ENCODE measurements around the gene NFASC. TPM values are rescaled to one million over a fixed set of nuclear protein-coding genes. Genes with fewer than 3 reads are reported as not detected.

Gene NFASC
- total RNA-seq, 2 experiments from 2014 or later: 0.10 to 0.20 TPM

DNA sequence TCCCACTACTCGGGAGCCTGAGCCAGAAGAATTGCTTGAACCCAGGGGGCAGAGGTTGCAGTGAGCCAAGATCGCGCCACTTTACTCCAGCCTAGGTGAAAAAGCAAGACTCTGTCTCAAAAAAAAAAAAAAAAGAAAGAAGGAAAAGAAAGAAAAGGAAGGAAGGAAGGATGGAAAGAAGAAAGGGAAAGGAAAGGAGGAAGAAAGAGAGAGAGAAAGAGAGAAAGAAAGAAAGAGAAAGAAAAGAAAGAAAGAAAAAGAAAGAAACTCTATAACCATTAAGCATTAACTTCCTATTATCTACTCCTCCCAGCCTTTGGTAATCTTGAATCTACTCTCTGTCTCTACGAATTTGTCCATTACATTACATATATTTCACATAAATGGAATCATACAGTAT, 6.9 kb upstream of the NFASC start:
- Mint-ChIP-seq H3K4me1 (ENCODE audit: low read depth) (no peaks in the 10 kb centered on the region), H3K27ac (no peak overlapping the region)

DNA sequence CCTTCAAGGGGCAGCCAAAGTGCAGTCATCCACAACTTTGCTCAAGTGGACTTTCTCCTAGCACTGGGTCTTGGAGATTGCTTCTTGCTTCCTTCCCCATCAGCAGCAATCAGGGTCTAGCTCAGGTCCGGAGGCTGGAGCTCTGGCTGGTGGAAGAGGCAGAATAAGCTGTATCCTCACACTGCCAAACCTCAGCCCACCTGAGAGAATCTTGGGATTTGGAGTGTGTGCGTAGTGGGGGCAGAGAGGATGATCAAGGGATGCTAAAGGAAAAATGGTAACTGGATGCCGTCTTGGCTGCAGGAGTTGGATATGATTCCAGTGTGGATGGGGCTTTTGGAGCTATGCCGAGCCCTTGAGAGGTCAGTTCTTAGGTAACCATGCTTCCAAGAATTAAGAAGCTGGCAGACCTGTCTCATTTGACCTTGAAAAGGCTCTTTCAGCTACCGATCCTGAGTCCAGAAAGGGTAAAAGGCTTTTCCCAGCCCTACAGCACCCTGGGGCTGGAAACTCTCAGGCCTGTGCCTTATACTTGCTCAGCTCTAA, 4.5 kb upstream of the NFASC start:
- H3K36me3 Mint-ChIP-seq (ENCODE audit: low read depth): no peaks in the 10 kb centered on the region
- no peaks in the 10 kb centered on the region for H3K4me1 Mint-ChIP-seq (ENCODE audit: low read depth)
- peaks cover 5% of the 10 kb centered on the region for H3K27me3 Mint-ChIP-seq (ENCODE audit: low read depth)
- H3K27ac Mint-ChIP-seq: no peak overlapping the region
- no peak for DNase-seq
- intact Hi-C loops (cut with micrococcal nuclease): no loop called here
- H3K4me3 Mint-ChIP-seq: no peak overlapping the region
- no peaks in the 10 kb centered on the region for H3K9me3 Mint-ChIP-seq
- CTCF ChIA-PET: interaction anchor here (1.3 kb wide), 1 partner anchor 59 kb away, joined by 3 read pairs; no protein-coding TSS in a partner anchor

More for the DNA sequence above, 6.9 kb upstream of the NFASC start:
- no peaks in the 10 kb centered on the region for H3K36me3 Mint-ChIP-seq (ENCODE audit: low read depth)
- DNase-seq: no peak
- CTCF ChIA-PET: no interaction called here
- peaks cover 7% of the 10 kb centered on the region for H3K27me3 Mint-ChIP-seq (ENCODE audit: low read depth)
- H3K9me3 Mint-ChIP-seq: no peaks in the 10 kb centered on the region
- intact Hi-C loops (cut with micrococcal nuclease): no loop called here
- no peak overlapping the region for H3K4me3 Mint-ChIP-seq

DNA sequence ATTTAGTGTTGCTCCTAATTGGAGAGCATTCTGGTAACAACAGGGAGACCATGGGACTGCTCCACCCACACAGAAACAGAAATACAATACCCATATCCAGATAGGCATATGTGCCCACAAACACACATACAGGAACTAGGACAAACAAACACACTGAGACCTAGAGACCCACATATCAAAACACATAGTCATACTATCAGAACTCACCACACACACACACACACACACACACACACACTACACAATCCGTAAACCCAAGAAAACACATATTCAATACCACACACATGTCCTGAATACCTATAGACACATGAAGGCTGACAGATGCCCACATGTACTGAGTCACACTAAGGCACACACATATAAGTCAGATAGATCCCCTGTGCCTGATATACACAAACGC, 3.5 kb upstream of the NFASC start:
- Mint-ChIP-seq H3K36me3 (ENCODE audit: low read depth) (no peaks in the 10 kb centered on the region), H3K4me3 (no peak overlapping the region), H3K27ac (no peak overlapping the region), H3K4me1 (ENCODE audit: low read depth) (no peaks in the 10 kb centered on the region), H3K27me3 (ENCODE audit: low read depth) (peaks cover 5% of the 10 kb centered on the region), H3K9me3 (no peaks in the 10 kb centered on the region)
- intact Hi-C loops (cut with micrococcal nuclease): no loop called here
- DNase-seq: no peak
- CTCF ChIA-PET: interaction anchor here (1.3 kb wide), 1 partner anchor 61 kb away, joined by 3 read pairs; no protein-coding TSS in a partner anchor

DNA sequence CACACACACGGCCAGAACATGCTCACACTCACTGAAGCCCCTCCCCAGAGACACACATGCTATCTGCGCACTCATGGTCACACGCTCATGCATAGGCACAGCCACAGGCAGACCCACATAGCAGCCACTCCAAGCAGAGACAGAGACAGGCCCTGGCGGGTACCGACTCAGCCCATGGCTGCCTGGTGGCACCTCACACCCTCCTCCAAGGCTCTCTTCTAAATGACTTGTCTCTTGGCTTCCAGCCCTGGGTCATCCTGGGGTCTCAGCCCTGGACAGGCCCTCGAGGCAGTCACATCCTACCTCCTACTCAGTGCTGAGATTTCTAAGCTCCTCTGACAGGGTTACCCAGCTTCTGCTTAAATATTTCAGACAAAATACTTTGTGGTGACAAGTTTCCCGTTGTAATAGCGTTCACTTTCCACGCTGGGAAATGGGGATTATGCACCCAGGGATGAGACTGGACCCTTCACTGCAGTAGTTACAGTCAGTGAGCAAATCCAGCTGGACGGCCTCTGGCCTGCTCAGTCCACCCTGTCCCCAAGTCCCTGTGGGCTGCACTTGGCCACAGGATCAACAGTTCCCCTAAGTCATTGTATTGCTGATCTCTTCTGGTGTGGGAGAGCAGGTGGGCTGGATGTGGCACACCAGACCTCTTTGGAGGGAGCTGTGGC, 2.9 kb upstream of the NFASC start:
- H3K9me3 Mint-ChIP-seq: no peaks in the 10 kb centered on the region
- no peaks in the 10 kb centered on the region for H3K36me3 Mint-ChIP-seq (ENCODE audit: low read depth)
- no peak overlapping the region for H3K4me3 Mint-ChIP-seq
- no peak overlapping the region for H3K27ac Mint-ChIP-seq
- DNase-seq: no peak
- peaks cover 2% of the 10 kb centered on the region for H3K27me3 Mint-ChIP-seq (ENCODE audit: low read depth)
- CTCF ChIA-PET: no interaction called here
- intact Hi-C loops (cut with micrococcal nuclease): no loop called here
- no peaks in the 10 kb centered on the region for H3K4me1 Mint-ChIP-seq (ENCODE audit: low read depth)

DNA sequence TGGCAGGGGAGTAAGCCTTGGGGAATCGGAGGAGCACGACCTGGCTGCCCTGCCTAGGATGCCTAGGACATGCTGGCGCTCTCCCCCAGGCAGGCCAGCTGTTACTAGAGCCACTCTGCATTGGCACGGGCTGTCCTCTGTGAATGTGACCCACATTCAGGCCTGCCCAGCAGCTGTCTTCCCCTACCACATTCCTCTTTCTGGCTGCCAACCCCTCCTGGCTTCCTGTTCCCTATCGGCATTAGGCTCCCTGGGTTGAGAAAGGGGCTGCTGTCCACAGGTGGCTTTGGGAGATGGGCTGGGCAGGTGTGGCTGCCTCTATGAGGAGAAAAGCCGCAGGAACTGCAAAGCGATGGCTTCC, 2.3 kb upstream of the NFASC start:
- Mint-ChIP-seq H3K36me3 (ENCODE audit: low read depth) (no peaks in the 10 kb centered on the region), H3K27me3 (ENCODE audit: low read depth) (peaks cover 2% of the 10 kb centered on the region), H3K9me3 (no peaks in the 10 kb centered on the region), H3K4me1 (ENCODE audit: low read depth) (no peaks in the 10 kb centered on the region), H3K4me3 (no peak overlapping the region), H3K27ac (no peak overlapping the region)
- intact Hi-C loops (cut with micrococcal nuclease): no loop called here
- DNase-seq: no peak
- CTCF ChIA-PET: no interaction called here

DNA sequence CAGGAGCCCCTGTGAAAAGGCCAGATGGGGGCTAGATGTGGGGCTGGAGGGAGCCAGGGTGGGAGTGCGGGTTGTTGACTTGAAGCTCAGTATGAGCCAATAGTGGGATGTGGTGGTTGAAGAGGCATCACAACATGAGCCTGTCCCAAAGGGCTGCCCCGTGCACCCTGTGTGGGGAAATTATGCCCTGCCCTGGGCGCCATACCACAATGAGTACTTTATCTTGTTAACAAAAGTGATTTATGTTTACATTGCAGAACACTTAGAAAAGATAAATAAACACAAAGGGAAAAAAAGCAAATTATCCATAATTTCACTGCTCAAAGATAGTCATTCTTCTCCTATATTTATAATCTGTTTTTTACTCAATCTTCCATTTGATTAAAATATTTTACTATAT, 1.6 kb upstream of the NFASC start:
- DNase-seq: no peak
- H3K27ac Mint-ChIP-seq: no peak overlapping the region
- CTCF ChIA-PET: no interaction called here
- H3K4me1 Mint-ChIP-seq (ENCODE audit: low read depth): no peaks in the 10 kb centered on the region
- H3K9me3 Mint-ChIP-seq: no peaks in the 10 kb centered on the region
- no peaks in the 10 kb centered on the region for H3K36me3 Mint-ChIP-seq (ENCODE audit: low read depth)
- no peaks in the 10 kb centered on the region for H3K27me3 Mint-ChIP-seq (ENCODE audit: low read depth)
- H3K4me3 Mint-ChIP-seq: no peak overlapping the region
- intact Hi-C loops (cut with micrococcal nuclease): no loop called here

DNA sequence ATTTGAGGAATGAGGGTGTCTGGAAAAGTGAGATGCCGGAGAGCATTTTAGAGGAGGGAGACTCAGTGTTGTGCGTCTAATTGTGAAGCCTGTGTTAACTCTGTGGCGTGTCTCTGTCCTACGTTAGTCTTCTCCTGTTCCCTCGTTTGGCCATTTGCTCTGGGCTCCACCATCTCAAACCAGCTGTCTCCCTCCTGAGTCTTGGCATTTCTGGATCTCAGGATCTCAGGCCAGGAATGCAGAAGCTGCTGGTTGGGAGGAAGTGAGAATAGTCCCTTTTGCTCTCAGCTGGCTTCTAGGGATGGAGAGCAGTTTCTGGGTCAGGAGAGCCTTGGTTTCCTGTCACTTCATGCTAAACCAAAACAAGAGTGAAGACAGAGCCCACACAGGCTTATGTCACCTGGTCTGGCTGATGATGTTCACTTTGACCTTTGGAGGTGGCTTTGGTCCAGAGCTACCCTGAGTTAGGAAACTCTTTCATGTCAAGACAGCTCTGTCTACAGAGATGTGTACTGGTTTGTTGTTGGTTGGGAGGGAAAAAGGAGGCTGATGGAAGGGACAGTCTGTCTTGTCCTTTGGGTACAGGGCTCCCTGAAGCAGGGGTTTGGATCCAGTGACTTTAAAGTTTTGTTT, 859 bp downstream of the NFASC start:
- H3K4me1 Mint-ChIP-seq (ENCODE audit: low read depth): no peaks in the 10 kb centered on the region
- DNase-seq: no peak
- H3K27ac Mint-ChIP-seq: no peak overlapping the region
- no peaks in the 10 kb centered on the region for H3K9me3 Mint-ChIP-seq
- CTCF ChIA-PET: interaction anchor here (0.8 to 1.6 kb wide), 2 partner anchors 64 to 168 kb away, joined by 3 to 4 read pairs; no protein-coding TSS in a partner anchor
- peaks cover 1% of the 10 kb centered on the region for H3K27me3 Mint-ChIP-seq (ENCODE audit: low read depth)
- no peaks in the 10 kb centered on the region for H3K36me3 Mint-ChIP-seq (ENCODE audit: low read depth)
- H3K4me3 Mint-ChIP-seq: no peak overlapping the region
- intact Hi-C loops (cut with micrococcal nuclease): no loop called here

DNA sequence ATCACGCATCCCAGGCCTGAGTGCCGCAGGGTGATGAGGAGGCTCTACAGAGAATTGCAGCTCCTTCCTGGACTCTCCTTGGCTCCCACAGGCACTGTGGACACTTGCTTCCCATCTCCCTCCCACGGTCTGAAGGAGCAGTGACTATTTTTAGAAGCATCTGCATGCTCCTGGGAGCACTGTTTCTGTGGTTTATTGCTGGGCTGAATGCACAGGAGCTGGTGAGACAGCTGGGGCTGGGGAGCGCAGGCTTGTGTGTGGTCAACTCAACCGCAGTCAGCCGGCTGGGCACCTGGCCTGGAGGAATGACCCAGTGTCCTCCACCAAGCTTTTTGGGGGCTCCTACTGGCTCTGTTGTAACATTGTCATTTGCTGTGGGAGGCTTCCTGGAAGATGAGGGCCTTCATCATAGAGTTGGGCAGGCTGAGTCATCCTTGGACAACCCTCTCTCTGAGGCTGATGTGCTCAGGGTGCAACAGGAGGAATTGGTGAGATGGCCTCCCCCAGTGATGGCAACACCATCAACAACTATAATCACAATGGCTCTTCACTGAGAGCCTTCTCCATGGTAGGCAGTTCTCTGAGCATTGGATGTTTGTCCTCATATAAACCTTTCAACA, 1.7 kb downstream of the NFASC start:
- no peaks in the 10 kb centered on the region for H3K4me1 Mint-ChIP-seq (ENCODE audit: low read depth)
- H3K27ac Mint-ChIP-seq: no peak overlapping the region
- no peaks in the 10 kb centered on the region for H3K36me3 Mint-ChIP-seq (ENCODE audit: low read depth)
- peaks cover 4% of the 10 kb centered on the region for H3K27me3 Mint-ChIP-seq (ENCODE audit: low read depth)
- CTCF ChIA-PET: interaction anchor here (1.6 kb wide), 1 partner anchor 65 kb away, joined by 4 read pairs; no protein-coding TSS in a partner anchor
- intact Hi-C loops (cut with micrococcal nuclease): no loop called here
- DNase-seq: no peak
- H3K4me3 Mint-ChIP-seq: no peak overlapping the region
- no peaks in the 10 kb centered on the region for H3K9me3 Mint-ChIP-seq

DNA sequence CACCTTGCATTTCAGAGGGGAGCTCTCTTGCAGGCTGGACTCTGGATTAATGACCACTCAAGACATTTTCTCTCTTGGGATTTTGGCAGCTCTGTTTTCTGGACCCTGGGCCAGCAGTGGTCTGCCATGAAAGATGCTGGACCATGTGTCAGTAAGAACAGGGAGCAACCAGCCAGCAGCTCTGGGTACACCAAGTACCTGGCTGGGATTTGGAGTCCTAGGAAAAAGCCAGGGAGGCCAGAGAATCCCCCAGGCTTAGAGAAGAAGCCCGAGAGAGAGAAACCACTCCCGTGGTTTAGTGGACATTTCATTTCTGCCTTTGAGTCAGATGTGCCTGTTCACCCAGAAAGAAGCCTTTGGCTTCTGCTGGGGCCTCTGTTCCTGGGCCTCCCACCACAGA, 2.5 kb downstream of the NFASC start:
- H3K27me3 Mint-ChIP-seq (ENCODE audit: low read depth): peaks cover 4% of the 10 kb centered on the region
- CTCF ChIA-PET: interaction anchor here (1.6 kb wide), 1 partner anchor 66 kb away, joined by 4 read pairs; no protein-coding TSS in a partner anchor
- H3K4me1 Mint-ChIP-seq (ENCODE audit: low read depth): no peaks in the 10 kb centered on the region
- intact Hi-C loops (cut with micrococcal nuclease): no loop called here
- DNase-seq: no peak
- H3K27ac Mint-ChIP-seq: no peak overlapping the region
- H3K9me3 Mint-ChIP-seq: no peaks in the 10 kb centered on the region
- H3K36me3 Mint-ChIP-seq (ENCODE audit: low read depth): no peaks in the 10 kb centered on the region
- no peak overlapping the region for H3K4me3 Mint-ChIP-seq

DNA sequence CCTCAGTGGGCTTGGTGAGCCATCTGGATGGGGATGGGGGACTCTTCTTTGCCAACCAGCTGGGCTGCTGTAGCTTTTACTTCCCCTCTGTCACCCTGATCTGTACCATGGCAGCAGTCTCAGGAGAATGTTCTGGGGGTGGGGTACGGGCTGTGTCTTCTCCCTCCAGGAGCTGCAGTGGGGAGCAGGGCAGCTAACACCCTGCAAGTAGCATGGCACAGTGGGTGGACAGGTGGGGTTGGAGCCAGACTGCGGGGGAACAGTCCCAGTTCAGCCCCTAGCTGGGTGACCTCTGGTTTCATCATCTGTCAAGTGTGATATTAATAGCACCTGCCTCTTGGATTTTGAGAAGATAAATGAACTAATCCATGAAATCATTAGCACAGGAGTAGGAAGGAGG, 3.1 kb downstream of the NFASC start:
- CTCF ChIA-PET: no interaction called here
- Mint-ChIP-seq H3K9me3 (no peaks in the 10 kb centered on the region), H3K27ac (no peak overlapping the region), H3K4me1 (ENCODE audit: low read depth) (no peaks in the 10 kb centered on the region), H3K4me3 (no peak overlapping the region), H3K36me3 (ENCODE audit: low read depth) (no peaks in the 10 kb centered on the region), H3K27me3 (ENCODE audit: low read depth) (peaks cover 4% of the 10 kb centered on the region)
- no peak for DNase-seq
- intact Hi-C loops (cut with micrococcal nuclease): no loop called here

DNA sequence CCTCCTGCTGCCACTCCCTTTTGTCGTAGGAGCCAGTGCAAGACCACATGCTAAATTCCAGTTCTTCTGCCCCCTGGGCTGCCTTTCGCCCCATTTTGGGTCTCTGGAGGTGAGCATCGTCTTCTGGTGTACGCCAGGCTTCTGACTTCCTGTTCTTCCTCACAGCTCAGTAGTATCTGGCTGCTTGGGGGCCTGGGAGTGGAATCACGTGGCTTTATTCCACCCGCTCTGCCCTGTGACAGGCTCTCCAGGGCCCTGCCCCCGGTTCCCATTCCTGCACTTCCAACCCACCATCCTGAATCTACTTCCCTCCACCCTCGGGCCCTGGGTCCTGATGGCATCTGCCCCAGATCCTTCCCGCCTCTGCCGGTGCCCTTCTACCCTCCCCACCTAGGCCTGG, 3.6 kb downstream of the NFASC start:
- H3K36me3 Mint-ChIP-seq (ENCODE audit: low read depth): no peaks in the 10 kb centered on the region
- no peak for DNase-seq
- H3K27me3 Mint-ChIP-seq (ENCODE audit: low read depth): peaks cover 5% of the 10 kb centered on the region
- H3K9me3 Mint-ChIP-seq: no peaks in the 10 kb centered on the region
- CTCF ChIA-PET: no interaction called here
- intact Hi-C loops (cut with micrococcal nuclease): no loop called here
- no peak overlapping the region for H3K27ac Mint-ChIP-seq
- no peak overlapping the region for H3K4me3 Mint-ChIP-seq
- no peaks in the 10 kb centered on the region for H3K4me1 Mint-ChIP-seq (ENCODE audit: low read depth)

DNA sequence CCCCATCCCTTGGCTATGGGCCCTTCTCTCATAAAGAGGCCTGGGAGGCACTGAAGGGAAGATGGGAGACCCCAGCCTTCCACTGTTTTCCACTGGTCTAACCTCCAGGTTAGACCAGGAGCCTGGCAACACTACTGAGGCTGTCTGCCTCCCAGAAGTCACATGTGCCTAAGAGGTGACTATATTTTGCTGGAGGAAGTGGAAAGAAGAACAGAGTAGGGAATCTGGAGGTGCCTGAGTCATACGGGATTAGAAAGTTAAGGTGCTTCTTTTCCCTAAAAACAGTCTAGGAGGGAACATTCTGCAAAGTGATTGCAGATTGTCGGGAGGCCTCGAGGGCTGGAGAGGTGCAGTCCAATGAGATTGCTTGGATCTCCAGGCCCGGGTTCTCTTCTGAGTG, 4.6 kb downstream of the NFASC start:
- H3K36me3 Mint-ChIP-seq (ENCODE audit: low read depth): no peaks in the 10 kb centered on the region
- no peak for DNase-seq
- no peaks in the 10 kb centered on the region for H3K9me3 Mint-ChIP-seq
- H3K4me1 Mint-ChIP-seq (ENCODE audit: low read depth): no peaks in the 10 kb centered on the region
- no peak overlapping the region for H3K4me3 Mint-ChIP-seq
- no peak overlapping the region for H3K27ac Mint-ChIP-seq
- peaks cover 6% of the 10 kb centered on the region for H3K27me3 Mint-ChIP-seq (ENCODE audit: low read depth)
- intact Hi-C loops (cut with micrococcal nuclease): no loop called here
- CTCF ChIA-PET: no interaction called here

Data from activated naive CD4-positive, alpha-beta T cell treated with anti-CD3 and anti-CD28 coated beads for 36 hours (primary cell).